HL-60 (cell line): ENCODE data around the gene VARS1.

Source experiments
- DNase-seq, 2 experiments: peaks; one replicate each; pipeline ENCODE4 v3.0.0-alpha.2; 2010 to 2020; ENCODE audit warnings: low read depth in 1 of 2, low spot score in 1 of 2
- H3K27ac ChIP-seq: fragments of 250-450 bp; sonication (Bioruptor Pico); replicated peaks from 2 replicates; pipeline ENCODE4 v1.5.1; 2020; ENCODE audit warnings: mild to moderate bottlenecking, moderate library complexity
- H3K27me3 ChIP-seq: fragments of 250-450 bp; sonication (Bioruptor Pico); 2 replicates; pipeline ENCODE4 v1.5.1; 2021; ENCODE audit warnings: mild to moderate bottlenecking, moderate library complexity; ENCODE audit not compliant: insufficient read depth, poor library complexity, severe bottlenecking
- H3K4me3 ChIP-seq: replicated peaks from 2 replicates; pipeline ENCODE4 v1.5.1; 2011; ENCODE audit warnings: mild to moderate bottlenecking, control low read depth, low read length; ENCODE audit not compliant: insufficient read depth
- CTCF ChIP-seq: IDR thresholded peaks from one replicate; pipeline ENCODE4 v1.5.1; 2011; ENCODE audit warnings: low read length, control low read depth, inconsistent platforms; ENCODE audit not compliant: insufficient read depth
- GABPA ChIP-seq: IDR thresholded peaks from 2 replicates; pipeline ENCODE4 v1.6.1; 2012; ENCODE audit warnings: low read depth
- POLR2AphosphoS5 ChIP-seq: IDR thresholded peaks from 2 replicates; pipeline ENCODE4 v1.6.1; 2012; ENCODE audit warnings: low read depth
- REST ChIP-seq: IDR thresholded peaks from 2 replicates; pipeline ENCODE4 v1.6.1; 2012; ENCODE audit warnings: low read depth; ENCODE audit not compliant: insufficient replicate concordance
- SPI1 ChIP-seq: IDR thresholded peaks from 2 replicates; pipeline ENCODE4 v1.6.1; 2012; ENCODE audit warnings: low read depth, mild to moderate bottlenecking, borderline replicate concordance

The VARS1 gene

GRCh38 chr6:31815025-31815838, 19.7 kb upstream of the VARS1 start, which contains the start of the genes HSPA1A and HSPA1L:
HSPA1A (plus strand) TSS chr6:31815543; CDS start chr6:31815757, 214 bp downstream.
HSPA1L (minus strand) TSS chr6:31815283; CDS start chr6:31811972, 3,311 bp downstream.
- H3K27ac ChIP-seq = no peak within 1 kb of the TSS
- no peak within 1 kb of the TSS for H3K4me3 ChIP-seq
- no peaks in the 10 kb centered on the region for H3K27me3 ChIP-seq
- no peak for DNase-seq
- no peak for TF ChIP-seq REST
- TF ChIP-seq POLR2AphosphoS5 = no peak
- no peak for TF ChIP-seq CTCF
- TF ChIP-seq SPI1 = no peak
- no peak for TF ChIP-seq GABPA

- no peak for TF ChIP-seq GABPA
- TF ChIP-seq POLR2AphosphoS5 = no peak
- no peak for TF ChIP-seq CTCF
- TF ChIP-seq REST = no peak
- no peak for TF ChIP-seq SPI1
- H3K27me3 ChIP-seq = no peaks in the 10 kb centered on the region
- H3K4me3 ChIP-seq = no peak overlapping the region
- H3K27ac ChIP-seq = no peak overlapping the region
- DNase-seq = peak in 1 of 2 experiments; percentile 26
Observed at GRCh38 chr6:31814677-31815024, 19.1 kb upstream of the VARS1 start.

GRCh38 chr6:31813465-31813849, 17.9 kb upstream of the VARS1 start:
- DNase-seq = no peak
- no peaks in the 10 kb centered on the region for H3K27me3 ChIP-seq
- H3K27ac ChIP-seq = peak overlapping the region; percentile 6
- H3K4me3 ChIP-seq = no peak overlapping the region
- no peak for TF ChIP-seq GABPA
- no peak for TF ChIP-seq SPI1
- no peak for TF ChIP-seq POLR2AphosphoS5
- no peak for TF ChIP-seq REST
- TF ChIP-seq CTCF = no peak
